Medulla oblongata (tissue), 1 donor: ENCODE measurements around the gene EYA3.
A peak's percentile ranks its signal among the peaks of the same experiment; 100 is the strongest.
"Not testable (repeated sequence)": the region's sequence is repeated elsewhere in the genome, so short reads cannot be mapped to it uniquely, and the experiment has no call there.

ENCODE experiments used
- DNase-seq: peaks from one replicate; pipeline ENCODE4 v3.0.0-alpha.2; 2015; ENCODE audit errors: extremely low spot score

EYA3 gene

DNA sequence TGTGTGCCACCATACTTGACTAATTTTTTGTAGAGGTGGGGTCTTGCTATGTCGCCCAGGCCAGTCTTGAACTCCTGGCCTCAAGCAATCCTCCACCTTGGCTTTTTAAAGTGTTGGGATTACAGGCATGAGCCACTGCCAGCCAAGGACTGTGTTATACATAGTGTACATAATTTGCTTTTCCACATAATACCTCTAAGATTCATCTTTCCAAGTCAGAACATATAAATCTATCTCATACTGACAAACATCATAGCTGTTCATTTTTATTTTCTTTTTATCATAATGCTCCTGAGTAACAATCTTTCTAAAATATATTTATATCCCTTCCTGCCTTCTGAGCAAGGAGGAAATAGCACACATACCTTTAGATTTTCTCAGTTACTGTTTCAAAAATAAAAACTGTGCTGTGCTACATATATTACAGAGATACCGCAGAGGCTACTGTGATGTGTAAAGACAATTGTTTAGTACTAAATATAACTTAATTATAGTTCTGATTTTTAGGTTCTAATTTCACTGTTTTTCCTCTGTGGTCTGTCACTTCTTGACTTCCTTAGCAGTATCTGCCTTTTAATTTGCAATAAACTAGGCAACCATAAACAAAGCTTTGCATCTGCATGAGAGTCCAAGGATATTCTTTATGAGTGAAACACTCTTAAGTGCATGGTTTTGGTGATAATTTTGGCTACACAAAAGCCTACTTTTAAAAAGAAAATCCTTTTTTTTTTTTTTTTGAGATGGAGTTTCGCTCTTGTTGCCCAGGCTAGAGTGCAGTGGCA is 59.3 kb downstream of the EYA3 start:
- no peak for DNase-seq

DNA sequence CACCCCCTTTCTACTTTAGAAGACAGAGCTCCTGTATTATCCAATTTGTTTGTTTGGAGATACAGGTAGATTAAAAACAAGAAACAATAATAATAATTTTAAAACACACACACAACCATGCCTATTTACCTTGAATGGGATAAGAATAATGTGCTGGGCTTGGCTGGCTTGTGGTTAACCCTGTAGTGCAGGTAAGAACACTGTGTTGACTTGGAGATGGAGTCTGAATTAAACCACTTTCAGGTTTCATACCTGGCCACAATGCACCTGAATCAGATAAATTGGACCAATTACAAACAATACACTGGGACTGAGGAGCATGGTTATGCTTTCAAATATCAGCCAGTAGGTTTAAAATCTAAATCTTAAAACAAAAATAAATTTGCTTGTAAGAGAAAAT is 60.8 kb downstream of the EYA3 start:
- no peak for DNase-seq

DNA sequence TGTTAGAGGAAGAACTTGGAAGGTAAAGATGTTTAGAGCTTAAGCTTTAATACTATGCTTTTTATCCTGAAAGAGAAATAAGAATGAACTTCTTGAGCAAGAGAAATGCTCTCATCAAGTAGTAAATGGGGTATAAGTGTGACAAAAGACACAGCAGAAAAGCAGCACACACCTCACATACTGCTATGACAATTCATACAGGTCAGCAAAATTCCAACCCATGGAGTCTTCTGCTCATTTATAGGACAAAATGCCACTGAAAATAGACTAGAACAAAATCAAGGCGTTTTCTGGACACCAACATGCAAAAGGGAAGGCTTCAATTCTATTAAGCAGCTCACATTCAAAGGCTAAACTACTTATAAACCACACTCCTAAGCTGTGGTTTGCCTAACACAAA is 61.2 kb downstream of the EYA3 start:
- no peak for DNase-seq

- no peak for DNase-seq
Measured at GRCh38 chr1:28026329-28026728, 62.1 kb downstream of the EYA3 start.

DNA sequence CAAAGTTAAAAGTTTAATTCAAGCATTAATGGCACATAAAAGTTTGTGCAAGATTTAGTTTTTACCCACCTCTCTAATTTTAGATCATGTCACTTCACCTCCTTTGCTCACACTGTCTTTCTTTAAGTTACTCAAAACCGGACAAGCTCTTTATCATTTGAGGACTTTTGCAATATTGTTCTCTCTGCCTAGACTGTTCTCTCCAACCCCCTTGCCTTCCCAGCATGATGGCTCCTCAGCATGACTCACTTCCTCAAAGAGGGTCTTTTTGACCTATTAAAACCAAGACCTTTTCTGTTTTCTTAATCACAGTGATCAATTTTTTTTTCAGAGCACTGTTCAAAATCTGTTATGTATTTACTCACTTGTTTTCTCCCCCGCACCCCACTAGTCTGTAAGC is 67.3 kb downstream of the EYA3 start:
- DNase-seq: no peak

- DNase-seq: no peak
Measured at GRCh38 chr1:28010969-28011368, 77.4 kb downstream of the EYA3 start.

DNA sequence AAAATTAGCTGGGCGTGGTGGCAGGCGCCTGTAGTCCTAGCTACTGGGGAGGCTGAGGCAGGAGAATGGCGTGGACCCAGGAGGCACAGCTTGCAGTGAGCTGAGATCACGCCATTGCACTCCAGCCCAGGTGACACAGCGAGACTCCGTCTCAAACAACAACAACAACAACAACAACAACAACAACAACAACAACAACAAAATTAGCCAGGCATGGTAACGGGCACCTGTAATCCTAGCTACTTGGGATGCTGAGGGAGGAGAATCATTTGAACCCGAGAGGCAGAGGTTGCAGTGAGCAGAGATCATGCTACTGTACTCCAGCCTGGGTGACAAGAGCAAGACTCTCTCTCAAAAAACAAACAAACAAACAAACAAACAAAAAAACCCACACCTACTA is 85.3 kb downstream of the EYA3 start:
- DNase-seq: not testable (repeated sequence)

DNA sequence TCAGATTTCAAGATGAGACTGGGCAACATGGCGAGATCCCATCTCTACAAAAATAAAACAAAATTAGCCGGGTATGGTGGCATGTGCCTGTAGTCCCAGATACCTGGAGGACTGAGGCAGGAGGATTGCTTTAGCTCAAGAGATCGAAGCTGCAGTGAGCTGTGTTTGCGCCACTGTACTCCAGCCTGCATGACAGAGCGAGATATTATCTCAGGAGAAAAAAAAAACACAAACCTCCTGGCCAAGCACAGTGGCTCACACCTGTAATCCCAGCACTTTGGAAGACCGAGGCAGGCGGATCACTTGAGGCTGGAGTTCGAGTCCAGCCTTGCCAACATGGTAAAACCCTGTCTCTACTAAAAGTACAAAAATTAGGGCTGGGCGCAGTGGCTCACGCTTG is 85.8 kb downstream of the EYA3 start:
- DNase-seq: no peak

DNA sequence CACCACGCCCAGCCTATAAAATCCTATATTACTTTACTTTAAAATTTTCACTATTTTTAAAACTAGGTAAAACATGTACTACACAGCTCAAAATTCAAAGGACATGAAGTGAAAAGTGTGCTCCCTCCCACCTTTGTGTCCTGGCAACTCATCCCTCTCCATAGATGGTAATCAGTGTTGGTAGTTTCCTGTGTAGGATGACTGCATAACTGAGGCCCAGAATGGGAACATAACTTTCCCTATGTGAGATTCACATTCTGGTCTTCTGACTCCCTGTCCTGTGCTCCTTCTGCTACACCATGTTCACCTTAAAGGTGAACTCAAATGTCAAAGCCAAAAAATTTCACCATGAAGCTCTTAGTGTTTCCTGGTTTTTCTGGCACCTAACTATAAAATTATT is 89.4 kb downstream of the EYA3 start:
- no peak for DNase-seq

- not testable (repeated sequence) for DNase-seq
Measured at GRCh38 chr1:27994526-27994925, 93.9 kb downstream of the EYA3 start.

DNA sequence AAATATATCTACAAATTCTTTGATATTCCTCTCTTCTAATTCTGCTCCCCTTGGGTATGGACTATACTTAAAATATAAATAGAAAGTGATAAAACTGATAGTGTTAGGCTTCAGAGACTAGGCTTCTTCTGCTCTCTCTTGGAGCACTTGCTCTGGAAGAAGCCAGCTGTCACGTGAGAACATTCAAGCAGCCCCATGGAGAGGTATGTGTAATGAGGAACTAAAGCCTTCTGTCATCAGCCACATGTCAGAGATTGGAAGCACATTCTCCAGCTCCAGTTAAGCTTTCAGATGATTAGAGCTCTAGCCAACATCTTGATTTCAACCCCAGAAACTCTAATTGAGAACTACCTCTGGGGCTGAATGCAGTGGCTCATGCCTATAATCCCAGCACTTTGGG is 94.3 kb downstream of the EYA3 start:
- peak; percentile 41 for DNase-seq

GRCh38 chr1:27993241-27993640 is 95.2 kb downstream of the EYA3 start:
- DNase-seq: no peak

DNA sequence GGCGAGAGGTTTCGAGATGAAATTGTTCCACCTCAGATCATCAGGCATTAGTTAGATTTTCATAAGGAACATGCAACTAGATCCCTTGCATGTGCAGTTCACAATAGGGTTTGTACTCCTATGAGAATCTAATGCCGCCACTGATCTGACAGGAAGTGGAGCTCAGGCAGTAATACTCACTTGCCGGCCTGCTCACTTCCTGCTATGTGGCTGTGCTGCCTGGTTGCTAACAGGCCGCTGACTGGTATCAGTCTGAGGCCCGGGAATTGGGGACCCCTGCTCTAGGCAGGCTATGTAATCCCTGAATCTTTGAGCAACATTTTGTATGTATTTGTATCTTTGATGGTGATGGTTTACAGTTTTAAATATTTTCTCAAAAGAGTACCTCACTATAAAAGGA is 96.1 kb downstream of the EYA3 start:
- DNase-seq: no peak

- no peak for DNase-seq
Measured at GRCh38 chr1:27990920-27991537, 97.4 kb downstream of the EYA3 start.

- DNase-seq: peak; percentile 53
Measured at GRCh38 chr1:27981145-27981544, 107.3 kb downstream of the EYA3 start.

GRCh38 chr1:27980216-27980845 is 108.1 kb downstream of the EYA3 start:
- DNase-seq: no peak

GRCh38 chr1:27979859-27980201 is 108.6 kb downstream of the EYA3 start:
- no peak for DNase-seq

DNA sequence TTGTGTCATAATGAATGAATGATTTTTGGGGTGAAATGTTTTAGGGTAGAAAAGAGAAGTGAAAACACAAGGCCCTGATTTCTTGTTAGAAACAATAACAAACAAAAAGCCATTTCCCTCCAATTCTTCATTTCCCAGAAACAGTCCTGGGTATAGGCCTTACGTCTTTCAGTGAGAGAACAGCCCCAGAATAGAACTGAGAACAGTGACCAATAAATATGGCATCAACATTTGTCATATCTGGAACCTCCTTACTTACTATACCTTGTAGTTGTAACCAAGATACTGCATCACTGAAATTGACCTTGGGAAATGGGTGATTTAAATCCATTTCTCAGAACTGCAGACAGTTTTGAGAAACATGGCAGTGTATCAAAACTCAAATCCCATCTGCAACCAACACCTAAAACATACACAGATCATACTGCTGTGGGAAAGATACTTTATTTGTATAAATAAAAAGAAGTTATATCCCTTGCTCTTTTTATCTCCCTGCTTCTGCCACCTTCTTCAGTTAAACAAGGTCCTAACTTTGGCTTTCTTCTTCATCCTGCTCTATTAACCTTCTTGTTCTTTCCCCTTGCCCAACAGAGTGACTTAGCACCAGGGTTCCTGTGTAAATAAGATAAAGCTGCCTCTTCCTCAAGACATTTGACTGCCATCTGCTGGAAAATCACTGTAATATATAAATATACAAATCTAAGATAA is 109.1 kb downstream of the EYA3 start:
- DNase-seq: peak; percentile 76

- DNase-seq: no peak
Measured at GRCh38 chr1:27974417-27974781, 114.0 kb downstream of the EYA3 start.

DNA sequence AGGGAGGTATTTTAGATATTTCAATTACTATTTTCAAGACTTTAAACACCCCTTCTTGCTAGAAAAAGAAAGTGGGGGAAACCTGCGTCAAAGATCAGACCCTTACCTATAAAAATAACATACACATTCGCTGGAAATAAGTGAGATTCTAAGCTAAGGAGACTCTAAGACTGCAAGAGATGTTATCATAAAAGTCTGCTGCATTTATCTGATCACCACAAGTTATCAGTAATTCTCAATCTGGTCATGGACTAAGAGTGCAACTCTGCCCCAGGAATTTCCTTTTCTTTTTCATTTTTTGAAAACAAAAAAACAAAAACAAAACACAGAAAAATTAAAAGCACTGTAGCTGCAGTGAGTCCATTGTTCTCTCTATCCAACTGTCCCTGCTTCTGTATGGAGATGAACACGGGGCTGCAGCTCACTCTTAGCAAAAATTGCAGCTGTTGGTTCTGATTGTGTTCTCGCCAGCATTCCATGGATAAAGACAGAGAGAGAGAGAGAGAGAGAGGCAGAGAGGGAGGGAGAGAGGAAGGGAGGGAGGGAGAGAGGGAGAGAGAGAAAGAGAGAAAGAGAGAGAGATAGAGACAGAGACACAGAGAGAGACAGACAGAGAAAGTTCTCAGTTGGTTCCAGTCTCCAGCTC is 114.5 kb downstream of the EYA3 start:
- DNase-seq: peak; percentile 64

DNA sequence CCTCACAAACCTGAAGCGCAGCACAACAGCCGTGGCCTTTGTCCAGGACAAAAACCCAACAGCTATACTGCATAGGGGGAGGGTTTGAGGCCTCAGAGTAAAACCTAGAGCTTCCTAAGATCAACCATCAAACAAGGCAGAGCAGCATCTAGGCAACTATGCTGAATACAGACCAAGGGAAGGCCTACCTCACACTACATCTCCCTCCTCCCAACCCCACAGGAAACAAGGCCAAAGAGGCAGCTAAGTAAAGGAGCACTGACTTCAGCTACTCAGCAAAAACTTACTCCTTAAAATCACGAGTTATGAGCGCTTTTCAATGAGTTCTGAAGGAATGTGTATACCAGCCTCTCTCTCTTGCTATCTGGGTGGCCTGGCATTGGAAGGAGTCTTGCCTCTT is 116.3 kb downstream of the EYA3 start:
- DNase-seq: no peak

DNA sequence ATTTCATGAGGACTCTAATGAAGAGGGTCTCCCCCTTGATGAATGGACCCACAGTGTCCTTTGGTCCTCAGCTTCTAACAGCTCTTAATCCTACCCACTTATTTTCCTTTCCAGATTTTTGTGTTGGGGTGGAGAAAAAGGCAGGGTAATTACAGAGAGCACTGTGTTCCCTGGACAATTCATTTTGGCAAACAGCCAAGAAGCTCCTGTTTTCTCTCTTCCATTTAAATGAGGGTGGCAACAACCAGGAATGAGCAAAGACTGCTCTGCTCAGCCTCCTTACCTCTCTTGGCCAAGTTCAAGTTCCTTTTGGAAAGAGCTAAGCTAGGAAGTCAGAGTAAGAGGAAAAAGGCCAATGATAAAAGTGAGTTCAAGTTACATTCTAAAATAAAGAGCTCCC is 116.7 kb downstream of the EYA3 start:
- peak; percentile 87 for DNase-seq
